ENCODE data around the gene KRTAP5-8.
"Not testable (repeated sequence)": the region's sequence is repeated elsewhere in the genome, so short reads cannot be mapped to it uniquely, and the experiment has no call there.

DNA sequence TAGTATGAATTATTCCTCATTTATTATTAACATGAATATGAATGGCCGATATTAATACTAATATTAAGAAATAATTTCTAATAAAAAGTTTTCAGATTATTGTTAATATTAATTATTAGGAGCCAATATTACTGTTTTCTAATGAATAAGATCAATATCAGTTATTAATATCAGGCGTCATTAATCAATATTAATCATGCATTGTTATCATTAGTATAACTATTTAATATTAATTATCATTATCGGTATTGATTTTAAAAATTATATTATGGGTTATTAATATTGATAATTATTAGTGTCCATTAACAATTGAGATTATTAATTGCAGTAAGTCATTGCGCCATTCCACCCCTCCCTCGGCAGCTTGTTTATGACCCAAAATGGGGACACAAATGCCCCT lies 47.8 kb downstream of the KRTAP5-8 start:
- TF ChIP-seq, protein P1, sequence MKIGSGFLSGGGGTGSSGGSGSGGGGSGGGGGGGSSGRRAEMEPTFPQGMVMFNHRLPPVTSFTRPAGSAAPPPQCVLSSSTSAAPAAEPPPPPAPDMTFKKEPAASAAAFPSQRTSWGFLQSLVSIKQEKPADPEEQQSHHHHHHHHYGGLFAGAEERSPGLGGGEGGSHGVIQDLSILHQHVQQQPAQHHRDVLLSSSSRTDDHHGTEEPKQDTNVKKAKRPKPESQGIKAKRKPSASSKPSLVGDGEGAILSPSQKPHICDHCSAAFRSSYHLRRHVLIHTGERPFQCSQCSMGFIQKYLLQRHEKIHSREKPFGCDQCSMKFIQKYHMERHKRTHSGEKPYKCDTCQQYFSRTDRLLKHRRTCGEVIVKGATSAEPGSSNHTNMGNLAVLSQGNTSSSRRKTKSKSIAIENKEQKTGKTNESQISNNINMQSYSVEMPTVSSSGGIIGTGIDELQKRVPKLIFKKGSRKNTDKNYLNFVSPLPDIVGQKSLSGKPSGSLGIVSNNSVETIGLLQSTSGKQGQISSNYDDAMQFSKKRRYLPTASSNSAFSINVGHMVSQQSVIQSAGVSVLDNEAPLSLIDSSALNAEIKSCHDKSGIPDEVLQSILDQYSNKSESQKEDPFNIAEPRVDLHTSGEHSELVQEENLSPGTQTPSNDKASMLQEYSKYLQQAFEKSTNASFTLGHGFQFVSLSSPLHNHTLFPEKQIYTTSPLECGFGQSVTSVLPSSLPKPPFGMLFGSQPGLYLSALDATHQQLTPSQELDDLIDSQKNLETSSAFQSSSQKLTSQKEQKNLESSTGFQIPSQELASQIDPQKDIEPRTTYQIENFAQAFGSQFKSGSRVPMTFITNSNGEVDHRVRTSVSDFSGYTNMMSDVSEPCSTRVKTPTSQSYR (CRISPR knock-in tag; IDR thresholded peaks at IDR 0.05): not testable (repeated sequence)
- TF ChIP-seq, protein P2, sequence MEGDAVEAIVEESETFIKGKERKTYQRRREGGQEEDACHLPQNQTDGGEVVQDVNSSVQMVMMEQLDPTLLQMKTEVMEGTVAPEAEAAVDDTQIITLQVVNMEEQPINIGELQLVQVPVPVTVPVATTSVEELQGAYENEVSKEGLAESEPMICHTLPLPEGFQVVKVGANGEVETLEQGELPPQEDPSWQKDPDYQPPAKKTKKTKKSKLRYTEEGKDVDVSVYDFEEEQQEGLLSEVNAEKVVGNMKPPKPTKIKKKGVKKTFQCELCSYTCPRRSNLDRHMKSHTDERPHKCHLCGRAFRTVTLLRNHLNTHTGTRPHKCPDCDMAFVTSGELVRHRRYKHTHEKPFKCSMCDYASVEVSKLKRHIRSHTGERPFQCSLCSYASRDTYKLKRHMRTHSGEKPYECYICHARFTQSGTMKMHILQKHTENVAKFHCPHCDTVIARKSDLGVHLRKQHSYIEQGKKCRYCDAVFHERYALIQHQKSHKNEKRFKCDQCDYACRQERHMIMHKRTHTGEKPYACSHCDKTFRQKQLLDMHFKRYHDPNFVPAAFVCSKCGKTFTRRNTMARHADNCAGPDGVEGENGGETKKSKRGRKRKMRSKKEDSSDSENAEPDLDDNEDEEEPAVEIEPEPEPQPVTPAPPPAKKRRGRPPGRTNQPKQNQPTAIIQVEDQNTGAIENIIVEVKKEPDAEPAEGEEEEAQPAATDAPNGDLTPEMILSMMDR (IDR thresholded peaks at IDR 0.05): not testable (repeated sequence)
- not testable (repeated sequence) for TF ChIP-seq CREB1 (CRISPR knock-in tag; IDR thresholded peaks at IDR 0.05); TCF7 (CRISPR knock-in tag; IDR thresholded peaks at IDR 0.05; ENCODE audit: low read depth); JAZF1 (CRISPR knock-in tag; IDR thresholded peaks at IDR 0.05)
